HUDEP-2 (cell line): ENCODE measurements around the gene FAXC.

Experiments
- DNase-seq, 76 experiments: peaks; one replicate each; lab custom pipeline; 2025; ENCODE audit not compliant: unreplicated experiment in 76 of 76; lab: John Stamatoyannopoulos, UW

FAXC gene

DNA sequence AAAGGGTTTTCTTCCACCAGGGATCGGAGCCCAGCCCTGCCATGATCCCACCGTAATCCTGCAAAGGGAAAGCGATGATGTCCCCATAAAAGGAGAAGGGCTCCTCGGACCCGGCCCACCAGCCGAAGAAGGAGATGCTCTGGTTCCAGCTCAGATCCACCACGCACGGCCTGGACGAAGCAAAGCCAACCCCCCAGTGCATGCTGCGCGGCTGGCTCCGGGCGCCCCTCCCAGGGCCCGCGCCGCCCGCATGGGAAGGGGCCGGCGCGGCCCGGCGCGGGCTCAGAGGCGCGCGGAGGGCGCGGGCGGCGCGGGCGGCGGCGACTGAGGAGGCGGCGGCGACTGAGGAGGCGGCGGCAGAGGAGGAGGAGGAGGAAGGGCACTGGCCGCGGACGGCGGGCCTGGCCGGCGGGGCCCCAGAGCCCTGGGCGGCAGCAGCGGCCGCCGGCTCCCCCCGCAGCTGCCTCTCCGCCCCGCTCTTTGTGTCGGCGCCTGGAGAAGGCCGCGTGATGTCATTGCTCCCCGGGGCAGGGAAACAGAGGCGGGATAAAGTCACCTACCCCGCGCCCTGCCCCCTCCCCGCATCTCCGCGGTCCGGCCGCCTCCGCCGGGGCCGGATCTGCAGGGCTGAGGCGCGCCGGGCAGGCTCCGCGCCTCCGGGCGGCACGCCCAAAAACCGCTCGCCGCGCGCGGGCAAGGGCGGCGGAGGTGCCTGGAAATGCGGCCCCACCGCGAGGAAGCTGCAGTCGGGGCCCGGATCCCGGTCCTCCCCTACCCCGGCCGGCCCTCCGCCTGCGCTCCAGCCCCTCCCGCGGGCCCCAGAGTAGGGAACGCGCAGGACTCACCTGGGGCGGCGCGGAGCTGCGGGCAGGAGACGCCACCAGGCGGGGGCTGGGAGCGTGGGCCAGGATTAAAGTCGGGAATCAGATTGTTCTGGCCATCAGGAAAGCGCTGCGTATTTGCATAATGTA is at the start of gene FAXC:
TSS of gene FAXC (minus strand) at position 504 of the 971 bp plus-strand sequence. CDS start at position 202, 302 bp downstream.
- DNase-seq, result peak in 5 of 76 experiments; percentile 5 to 34 (median 20)

DNA sequence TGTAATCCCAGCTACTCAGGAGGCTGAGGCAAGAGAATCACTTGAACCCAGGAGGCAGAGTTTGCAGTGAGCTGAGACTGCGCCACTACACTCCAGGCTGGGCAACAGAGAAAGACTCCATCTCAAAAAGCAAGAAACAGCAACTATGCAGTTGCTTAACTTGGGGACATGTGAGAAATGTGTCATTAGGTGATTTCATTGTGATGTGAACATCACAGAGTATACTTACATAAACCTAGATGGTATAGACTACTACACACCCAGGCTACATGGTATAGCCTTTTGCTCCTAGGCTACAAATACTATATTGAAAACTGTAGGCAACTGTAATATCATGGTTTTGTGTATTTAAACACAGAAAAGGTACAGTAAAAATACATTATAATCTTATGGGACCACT is 47.8 kb upstream of the FAXC start:
- no peak for DNase-seq

DNA sequence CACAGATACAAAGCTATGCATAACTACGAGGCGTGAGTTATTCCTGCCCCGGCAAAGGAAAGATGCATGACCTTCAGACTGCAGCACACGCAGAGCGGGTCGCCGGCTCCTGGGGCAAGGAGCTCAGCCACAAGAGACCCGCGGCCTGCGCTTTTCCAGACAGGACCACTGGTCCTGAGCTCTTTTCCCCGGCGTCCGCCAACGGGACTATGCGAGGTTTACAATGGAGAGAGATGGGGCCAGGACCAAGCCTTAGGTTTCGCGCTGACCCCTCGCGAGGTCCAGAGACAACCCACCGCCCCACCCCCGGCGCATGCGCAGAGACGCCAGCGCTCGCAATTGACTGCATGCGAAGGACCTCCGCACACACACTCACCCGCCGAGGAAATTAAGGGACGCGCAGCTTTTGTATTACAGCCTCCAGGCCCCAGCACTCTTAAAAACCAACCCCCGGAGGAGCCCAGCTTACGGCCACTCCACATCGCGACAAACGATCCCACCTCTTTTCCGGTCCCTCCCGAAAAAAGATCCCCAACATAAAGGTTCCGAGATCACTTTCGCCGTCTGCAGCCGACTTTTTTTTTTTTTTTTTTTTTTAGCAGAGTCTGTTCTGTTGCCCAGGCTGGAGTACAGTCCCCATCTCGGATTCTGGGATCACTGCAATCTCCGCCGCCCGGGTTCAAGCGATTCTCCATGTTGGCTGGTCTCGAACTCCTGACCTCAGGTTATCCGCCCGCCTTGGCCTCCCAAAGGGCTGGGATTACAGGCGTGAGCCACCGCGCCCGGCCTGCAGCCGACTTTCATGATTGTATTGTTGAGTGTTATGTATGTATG is 44.4 kb upstream of the FAXC start, which contains the start of gene COQ3:
TSS of gene COQ3 (minus strand) at position 498 of the 834 bp plus-strand sequence. CDS start at position 482, 16 bp downstream.
- DNase-seq, result peak in 69 of 76 experiments; percentile 11 to 89 (median 58)

DNA sequence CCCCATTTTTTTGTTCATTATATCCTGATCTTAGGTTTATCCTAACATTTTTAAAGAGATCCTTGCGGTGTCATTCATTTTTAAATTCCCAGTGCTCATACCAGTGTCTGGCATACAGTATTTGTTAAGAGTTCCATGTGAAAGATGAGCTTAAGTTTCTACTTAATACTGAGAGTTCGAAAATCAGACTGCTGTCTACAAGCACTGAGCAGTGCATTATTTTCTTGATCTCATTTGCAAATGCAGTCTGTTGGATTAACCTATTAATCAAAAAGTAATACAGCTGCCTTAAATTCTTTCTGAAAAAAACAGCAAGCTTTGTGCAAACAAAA is 43.9 kb upstream of the FAXC start:
- peak in 1 of 76 experiments; percentile 58 for DNase-seq

DNA sequence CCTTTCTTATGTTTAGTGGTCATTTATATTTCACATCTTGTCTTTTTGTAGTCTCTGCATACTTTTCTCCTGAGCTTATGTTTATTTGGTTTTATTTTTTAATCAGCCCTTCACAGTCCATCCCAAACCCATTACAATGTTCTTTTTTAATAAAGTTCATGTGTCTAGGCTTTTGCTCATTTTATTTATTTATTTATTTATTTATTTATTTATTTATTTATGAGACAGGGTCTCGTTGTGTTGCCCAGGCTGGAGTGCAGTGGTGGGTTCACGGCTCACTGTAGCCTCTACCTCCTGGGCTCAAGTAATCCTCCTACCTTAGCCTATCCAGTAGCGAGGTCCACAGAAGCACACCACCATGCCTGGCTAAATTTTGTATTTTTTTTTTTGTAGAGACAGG is 41.4 kb upstream of the FAXC start:
- DNase-seq, result no peak

DNA sequence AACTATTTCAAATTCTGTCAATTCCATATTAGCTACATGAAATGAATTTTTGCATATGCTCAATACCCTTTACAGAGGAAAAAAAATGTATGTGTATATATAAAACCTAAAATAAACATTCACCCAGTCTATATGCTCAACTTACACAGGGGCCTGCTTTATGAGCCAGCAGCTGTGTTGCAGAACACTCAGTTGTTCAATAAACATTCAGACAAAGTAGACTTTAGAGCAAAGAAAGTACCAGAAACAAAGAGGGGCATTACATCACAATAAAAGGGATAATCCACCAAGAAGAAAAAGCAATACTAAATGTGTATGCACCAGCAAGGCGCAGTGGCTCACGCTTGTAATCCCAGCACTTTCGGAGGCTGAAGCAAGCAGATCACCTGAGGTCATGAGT is 35.0 kb upstream of the FAXC start:
- DNase-seq, result no peak

DNA sequence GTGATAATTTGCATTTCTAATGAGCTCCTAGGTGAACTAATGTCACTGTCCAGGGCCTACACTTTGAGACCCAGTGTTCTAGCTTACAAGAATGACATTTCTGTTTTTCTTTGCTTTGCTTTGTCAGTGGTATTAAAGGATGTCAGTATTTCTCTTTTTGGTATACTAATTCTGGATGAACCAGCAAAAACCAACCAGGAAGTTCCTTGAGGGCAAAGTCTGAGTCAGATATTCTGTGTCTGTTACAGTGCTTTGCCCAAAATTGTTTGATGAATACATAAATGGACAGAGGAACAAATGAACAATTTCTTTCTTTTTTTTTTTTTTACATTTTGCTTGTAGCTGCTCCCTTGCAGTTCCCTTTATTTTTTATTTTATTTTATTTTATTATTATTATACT is 29.2 kb upstream of the FAXC start:
- DNase-seq, result no peak

DNA sequence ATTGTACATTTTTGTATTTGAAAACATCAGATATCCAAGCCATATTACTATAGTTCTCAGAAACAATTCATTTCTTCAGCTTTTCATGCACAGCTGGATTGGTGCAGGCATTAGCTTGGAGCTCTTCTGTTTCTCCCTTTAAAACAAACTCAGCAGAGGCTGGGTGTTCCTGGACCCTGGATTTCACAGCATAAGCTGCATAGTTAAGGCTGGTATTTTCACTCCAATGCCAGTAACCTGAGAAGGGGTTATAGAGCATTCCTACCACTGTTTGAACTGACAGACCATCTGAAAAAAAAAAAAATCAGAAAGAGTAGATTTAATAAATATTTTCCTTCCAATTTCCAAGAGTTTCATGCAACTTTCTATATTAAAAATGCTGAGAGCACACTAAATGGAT is 20.1 kb upstream of the FAXC start:
- no peak for DNase-seq

DNA sequence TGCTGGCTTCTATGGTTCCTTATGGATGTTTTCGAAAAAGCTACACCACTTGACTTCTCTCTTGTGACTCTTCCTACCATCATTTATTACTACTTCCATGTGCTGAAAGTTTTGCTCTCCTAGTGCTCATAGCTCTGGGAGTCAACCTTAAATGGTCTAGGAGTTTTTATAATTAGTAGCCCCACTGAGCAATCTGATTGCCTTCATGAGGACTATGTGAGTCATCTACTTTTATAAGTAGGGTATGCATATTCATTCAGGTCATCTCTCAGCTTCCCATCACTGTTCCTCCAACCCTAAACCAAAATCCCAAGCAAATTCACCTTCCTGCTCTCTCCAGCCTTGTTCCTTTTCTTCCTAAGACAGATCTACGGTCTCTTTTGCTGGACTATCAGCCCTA is 17.4 kb upstream of the FAXC start:
- DNase-seq, result no peak

DNA sequence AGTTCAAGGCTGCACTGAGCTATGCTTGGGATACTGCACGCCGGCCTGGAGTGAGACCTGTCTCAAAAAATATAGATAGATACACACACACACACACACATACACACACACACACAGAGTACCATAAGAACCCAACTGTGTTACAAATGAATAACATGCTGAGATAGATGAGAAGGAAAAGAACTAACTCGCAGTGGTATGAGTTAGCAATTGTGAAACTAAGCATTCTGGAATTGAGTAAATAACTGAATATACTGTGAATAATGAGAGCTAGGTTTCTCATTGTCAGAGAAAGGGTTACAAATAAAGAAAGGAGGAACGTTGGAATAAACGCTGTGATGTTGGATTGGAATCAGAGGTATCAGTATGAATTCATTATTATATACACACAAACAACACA is 14.6 kb upstream of the FAXC start:
- DNase-seq, result no peak

DNA sequence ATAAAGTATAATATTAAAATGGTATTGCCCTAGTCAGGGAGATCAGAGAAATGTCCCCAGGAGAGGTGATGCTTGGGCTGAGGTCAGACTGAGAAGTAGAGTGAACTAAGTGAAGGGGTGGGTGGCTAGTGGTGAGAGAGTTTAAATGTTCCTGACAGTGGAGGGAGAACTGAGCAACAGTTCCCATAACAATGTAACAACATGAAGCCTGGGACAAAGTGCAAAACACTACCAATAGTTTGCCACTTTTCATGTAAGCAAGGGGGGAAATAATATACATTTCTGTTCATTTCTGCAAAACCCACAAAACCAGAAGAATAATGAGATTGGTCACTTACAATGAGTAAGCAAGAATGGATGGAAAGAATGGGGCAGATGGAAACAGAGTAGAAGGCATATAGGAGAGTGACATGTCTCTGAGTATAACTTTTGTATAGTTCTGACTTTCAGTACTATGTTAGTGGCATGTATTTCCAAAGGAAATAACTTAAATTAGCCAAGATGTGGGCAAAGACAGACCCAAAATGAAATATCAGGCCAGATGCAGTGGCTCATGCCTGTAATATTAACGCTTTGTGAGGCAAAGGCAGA is 13.3 kb upstream of the FAXC start:
- no peak for DNase-seq

DNA sequence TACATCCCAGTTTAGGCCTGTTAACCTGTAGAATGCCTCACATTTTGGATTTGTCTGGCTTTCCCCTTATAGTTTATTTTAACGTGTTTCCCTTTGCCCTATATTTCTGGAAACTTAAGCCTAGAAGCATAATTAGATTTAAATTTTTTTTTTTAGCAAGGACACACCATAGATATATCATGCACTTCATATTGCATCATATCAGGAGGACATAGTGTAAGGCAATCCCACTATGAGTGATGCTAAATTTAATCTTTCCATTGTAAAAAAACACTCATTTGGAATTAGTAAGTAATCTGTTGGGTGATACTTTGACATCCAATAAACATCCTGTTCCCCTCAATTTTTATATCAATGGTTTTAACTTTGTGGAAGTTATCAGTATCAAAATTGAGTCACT is 10.3 kb upstream of the FAXC start:
- DNase-seq, result no peak

DNA sequence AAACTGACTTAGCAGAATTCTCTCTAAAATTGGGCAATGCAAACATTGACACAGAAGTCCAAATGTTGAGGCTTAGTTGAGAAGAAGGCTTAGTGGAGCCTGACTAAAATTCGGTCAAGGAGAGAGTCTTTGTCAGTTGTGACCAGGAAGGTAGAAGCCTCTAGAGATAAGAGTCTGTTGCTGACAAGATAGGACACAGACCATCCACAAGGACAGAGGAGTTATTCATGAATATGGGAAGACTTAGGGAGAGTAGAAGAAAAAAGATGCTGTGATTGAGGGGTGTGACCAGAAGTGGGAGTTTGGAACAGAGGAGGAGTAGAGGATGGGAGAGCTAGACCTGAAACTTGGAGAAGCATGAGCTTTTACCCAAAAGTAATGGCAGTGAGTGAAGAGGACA is 7.2 kb upstream of the FAXC start:
- DNase-seq, result no peak

DNA sequence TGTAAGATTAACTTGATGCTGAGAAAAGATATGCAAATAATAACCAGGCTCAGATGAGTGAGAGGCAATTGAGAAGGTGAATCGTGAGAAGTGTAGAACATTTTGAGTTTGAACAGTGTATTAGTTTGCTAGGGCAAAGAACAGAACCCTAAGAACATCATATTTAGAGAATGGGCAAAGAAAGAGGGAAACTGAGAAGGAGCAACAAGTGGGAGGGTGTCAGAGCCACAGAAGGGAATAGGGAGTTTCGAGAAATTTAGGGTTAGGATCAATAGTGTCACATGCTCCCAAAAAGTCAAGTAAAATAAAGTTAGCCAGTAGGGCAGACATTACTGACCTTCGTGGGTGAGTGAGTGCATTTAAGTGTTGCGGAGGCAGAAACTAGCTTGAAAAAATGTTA is 5.5 kb upstream of the FAXC start:
- DNase-seq, result no peak

DNA sequence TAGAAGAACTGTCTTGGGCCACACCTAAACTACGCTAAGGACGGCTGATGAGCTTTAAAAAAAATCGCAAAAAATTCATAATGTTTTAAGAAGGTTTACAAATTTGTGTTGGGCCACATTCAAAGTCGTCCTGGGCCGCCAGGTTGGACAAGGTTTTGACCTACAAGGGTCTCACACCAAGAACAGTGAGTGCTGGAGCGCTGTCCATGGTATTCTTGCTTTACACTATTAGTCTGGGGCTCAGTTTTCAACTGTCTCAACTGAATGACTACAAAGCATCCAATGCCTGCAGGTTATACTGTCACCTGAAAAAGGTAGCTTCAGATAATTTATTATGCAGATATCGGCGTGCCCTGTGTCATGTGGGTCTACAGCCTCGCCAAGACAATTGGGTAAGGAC is 3.7 kb upstream of the FAXC start:
- no peak for DNase-seq

DNA sequence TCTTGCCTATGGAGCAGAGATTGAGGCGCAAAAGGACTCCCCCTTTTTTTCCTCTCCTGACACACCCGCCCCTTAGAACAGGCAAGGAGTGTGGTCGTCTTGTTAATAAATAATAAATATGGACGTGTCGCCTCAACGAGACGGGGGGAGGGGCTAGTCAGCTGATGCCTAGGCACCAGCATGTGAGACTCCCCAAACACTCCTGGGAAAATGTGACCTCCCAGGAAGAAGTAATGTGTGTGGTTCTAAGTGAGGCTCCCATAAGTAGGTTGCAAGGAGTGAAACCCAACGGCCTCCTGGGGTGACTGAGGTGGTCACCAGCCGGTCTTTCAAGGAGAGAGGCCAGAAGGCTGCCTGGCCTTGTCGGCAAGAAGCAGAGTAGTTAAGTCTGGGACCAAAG is 1.1 kb upstream of the FAXC start:
- no peak for DNase-seq

DNA sequence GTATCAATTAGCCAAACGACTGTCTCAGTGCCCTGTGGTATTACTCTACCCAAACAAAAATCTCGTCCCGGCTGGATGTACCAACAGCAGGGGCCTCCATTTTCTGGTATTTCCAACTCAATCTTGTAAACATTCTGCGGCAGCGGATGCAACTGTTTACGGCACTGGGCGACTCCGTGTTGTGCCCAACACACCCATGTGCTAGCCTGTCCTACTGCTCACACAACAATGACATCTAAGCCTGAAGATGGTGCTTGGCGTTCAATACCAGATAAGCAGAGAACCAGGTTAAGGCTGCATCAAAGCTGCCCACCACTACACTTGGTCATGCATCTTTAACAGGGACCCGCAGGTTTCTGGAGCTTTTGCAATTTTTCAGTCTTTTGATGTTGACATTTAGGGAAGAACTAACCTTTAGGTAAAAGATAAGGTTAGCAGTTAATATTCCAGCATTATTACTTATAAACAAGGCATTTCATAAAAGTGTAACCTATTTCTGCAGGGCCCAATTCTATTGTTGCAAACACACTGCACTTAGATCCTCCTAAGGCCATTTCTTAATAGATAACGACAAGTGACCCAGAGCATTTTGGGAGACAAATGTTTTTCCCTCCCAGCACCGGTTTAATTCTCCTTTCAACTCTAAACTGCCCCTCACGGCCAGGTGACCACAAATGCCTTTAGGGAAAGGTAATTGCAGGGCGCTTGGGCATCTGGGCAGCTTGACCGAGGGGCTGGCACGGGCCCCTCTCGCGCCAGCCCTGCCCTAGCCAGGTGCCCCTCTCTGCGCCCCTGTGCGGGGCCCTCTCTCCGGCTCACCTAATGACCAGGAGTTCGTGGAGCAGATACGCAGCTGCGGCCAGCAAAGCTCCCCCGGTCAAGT is 945 bp downstream of the FAXC start:
- DNase-seq, result no peak

DNA sequence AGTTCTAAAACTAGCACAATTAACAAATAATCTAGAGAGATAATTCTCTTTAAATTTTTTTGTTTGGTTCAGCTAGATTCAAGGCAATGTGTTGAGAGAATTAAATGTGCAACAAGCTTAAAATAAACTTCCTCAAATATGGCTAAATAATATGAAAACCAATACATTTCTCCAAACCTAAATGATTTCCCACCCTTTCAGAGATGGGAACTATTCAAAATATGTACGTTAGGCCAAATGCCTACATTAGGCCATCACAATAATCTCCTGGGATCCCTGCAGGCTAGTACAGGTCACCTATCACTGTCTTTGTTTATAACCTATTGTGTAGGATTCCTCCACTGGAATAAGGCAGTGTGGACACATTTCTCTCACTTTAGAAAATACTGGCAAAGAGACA is 1.7 kb downstream of the FAXC start:
- no peak for DNase-seq

DNA sequence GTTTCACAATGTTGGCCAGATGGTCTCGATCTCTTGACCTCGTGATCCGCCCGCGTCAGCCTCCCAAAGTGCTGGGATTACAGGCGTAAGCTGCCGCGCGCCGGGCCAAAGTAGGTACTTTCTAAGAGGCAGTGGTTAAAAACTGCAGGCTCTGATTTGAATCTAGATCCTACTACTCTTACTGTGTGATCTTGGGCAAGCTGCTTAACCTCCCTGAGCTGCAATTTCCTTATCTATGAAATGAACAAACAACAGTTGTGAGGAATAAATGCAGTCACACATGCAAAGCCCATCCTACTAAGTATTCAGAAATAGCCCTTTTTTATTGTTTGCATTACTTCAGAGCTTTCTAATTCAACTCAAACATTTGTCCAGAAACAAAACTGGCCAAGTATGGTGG is 2.9 kb downstream of the FAXC start:
- no peak for DNase-seq

DNA sequence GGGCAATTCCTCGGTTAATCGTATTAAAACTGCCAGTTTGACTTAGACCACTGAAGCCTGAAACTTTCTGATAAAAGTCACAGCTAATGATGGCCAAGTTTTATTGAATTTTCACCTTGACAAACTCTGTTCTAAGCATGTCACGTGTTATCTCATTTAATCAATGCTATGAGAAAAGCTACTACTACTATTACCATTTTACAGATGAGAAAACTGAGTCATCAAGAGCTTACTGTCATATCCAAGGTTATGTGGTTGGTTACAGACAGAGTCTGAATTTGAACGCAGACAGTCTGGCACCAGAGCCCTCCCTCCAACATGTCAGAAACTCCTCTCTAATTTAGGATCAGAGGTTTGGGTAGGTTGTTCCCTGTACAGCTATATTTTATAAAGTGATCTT is 4.3 kb downstream of the FAXC start:
- no peak for DNase-seq
